ENCODE measurements around the gene ADPRH.
"Not testable (repeated sequence)": the region's sequence is repeated elsewhere in the genome, so short reads cannot be mapped to it uniquely, and the experiment has no call there.

DNA sequence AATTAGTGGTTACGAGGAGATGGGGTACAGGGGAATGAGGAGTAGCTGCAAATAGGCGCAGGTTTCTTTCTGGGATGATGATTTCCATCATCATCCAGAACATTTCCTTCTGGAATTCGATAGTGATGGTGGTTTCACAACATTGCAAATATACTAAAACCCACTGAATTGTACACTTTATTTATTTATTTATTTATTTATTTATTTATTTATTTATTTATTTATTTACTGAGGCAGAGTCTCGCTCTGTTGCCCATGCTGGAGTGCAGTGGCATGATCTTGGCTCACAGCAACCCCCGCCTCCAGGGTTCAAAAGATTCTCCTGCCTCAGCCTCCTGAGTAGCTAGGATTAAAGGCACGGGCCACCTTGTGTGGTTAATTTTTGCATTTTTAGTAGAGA, 26.4 kb upstream of the ADPRH start:
- TF ChIP-seq, protein P1, sequence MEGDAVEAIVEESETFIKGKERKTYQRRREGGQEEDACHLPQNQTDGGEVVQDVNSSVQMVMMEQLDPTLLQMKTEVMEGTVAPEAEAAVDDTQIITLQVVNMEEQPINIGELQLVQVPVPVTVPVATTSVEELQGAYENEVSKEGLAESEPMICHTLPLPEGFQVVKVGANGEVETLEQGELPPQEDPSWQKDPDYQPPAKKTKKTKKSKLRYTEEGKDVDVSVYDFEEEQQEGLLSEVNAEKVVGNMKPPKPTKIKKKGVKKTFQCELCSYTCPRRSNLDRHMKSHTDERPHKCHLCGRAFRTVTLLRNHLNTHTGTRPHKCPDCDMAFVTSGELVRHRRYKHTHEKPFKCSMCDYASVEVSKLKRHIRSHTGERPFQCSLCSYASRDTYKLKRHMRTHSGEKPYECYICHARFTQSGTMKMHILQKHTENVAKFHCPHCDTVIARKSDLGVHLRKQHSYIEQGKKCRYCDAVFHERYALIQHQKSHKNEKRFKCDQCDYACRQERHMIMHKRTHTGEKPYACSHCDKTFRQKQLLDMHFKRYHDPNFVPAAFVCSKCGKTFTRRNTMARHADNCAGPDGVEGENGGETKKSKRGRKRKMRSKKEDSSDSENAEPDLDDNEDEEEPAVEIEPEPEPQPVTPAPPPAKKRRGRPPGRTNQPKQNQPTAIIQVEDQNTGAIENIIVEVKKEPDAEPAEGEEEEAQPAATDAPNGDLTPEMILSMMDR (IDR thresholded peaks at IDR 0.05; ENCODE audit: insufficient read depth, low read depth, low read length): not testable (repeated sequence)
- not testable (repeated sequence) for TF ChIP-seq EZH2 (IDR thresholded peaks at IDR 0.05; ENCODE audit: insufficient read depth, low read length)
